Spleen (tissue), 7 donors: Measurements from ENCODE around the gene ARHGDIG.

Experiments
- CTCF ChIP-seq, 11 experiments: fragments of 200-600 bp in 7 of 11; fragments of 450-650 bp in 4 of 11; sonication (generic) in 4 of 11; IDR thresholded peaks in 8 of 11; conservative IDR thresholded peaks in 3 of 11; 1 replicate in 7 of 11; 2 replicates in 4 of 11; pipeline versions ENCODE4 v1.4.0 to v1.8.0; 2016 to 2021; ENCODE audit warnings: antibody characterized with exemption in 11 of 11, inconsistent platforms in 4 of 11, mild to moderate bottlenecking in 1 of 11
- POLR2A ChIP-seq, 3 donors: fragments of 450-650 bp; IDR thresholded peaks; one replicate each; pipeline ENCODE4 v1.5.1; 2017; ENCODE audit warnings: antibody characterized with exemption in 3 of 3, mild to moderate bottlenecking in 1 of 3
- donor health status: DM: no; HTN: no; CAD: no; lungs with moderate emphysema.
- donor health status: DM: no; HTN: no; CAD: no.
- donor health status: DM: no; HTN: no; CAD: no.

- TF ChIP-seq POLR2A (IDR thresholded peaks at IDR 0.05) = no peak
- no peak for TF ChIP-seq CTCF (IDR thresholded peaks at IDR 0.05 in 8 of 11, conservative IDR thresholded peaks at IDR 0.05 in 3 of 11)
These were observed 33.4 kb upstream of the ARHGDIG start for GRCh38 chr16:247027-247426.
